ENCODE data around the gene CARD11. TPM values are rescaled to one million over a fixed set of nuclear protein-coding genes. Genes with fewer than 3 reads are reported as not detected.

CARD11 gene
- total and polyA plus RNA-seq, 2 of the 4 experiments (the other 2 are of a cell fraction): 0.18 to 0.26 TPM

GRCh38 chr7:2943851-2944601, 99.6 kb downstream of the CARD11 start:
- Histone ChIP-seq H3K4me3 (ENCODE audit: insufficient read depth, low read depth, low read length) (no peak overlapping the region), H4K8ac (ENCODE audit: low read depth in 2 of 2, low read length in 2 of 2) (no peak overlapping the region), H3K14ac (replicated peaks; ENCODE audit: low read depth, low read length) (no peak overlapping the region), H3K36me3 (ENCODE audit: control insufficient read depth, insufficient read depth, low read length) (no peaks in the 10 kb centered on the region), H3K9ac (ENCODE audit: low read depth, low read length) (no peak overlapping the region), H3K27ac (ENCODE audit: insufficient read depth, low read length) (no peak overlapping the region), H4K91ac (ENCODE audit: insufficient read depth, low read depth, low read length) (no peak overlapping the region), H3K79me1 (ENCODE audit: low read depth in 1 of 2, low read length in 2 of 2) (no peaks in the 10 kb centered on the region), H2AK5ac (ENCODE audit: low read depth, low read length) (no peak overlapping the region), H3K9me1 (ENCODE audit: insufficient read depth, low read length) (no peaks in the 10 kb centered on the region), H3K4ac (ENCODE audit: low read depth, low read length) (no peak overlapping the region), H3K56ac (ENCODE audit: extremely low read depth, insufficient read depth, low read length) (no peak overlapping the region), H2BK15ac (ENCODE audit: low read depth, low read length) (no peak overlapping the region), H2AFZ (replicated peaks; ENCODE audit: low read length, poor library complexity) (no peak overlapping the region), H3K4me1 (ENCODE audit: control insufficient read depth, insufficient read depth, low read length) (no peaks in the 10 kb centered on the region), H2BK5ac (ENCODE audit: low read depth, low read length, poor library complexity, severe bottlenecking) (no peak overlapping the region), H3K27me3 (ENCODE audit: control insufficient read depth, insufficient read depth, low read length) (no peaks in the 10 kb centered on the region; the same call in 1 of the 2 replicates), H3K23ac (ENCODE audit: low read depth, low read length) (no peak overlapping the region), H4K20me1 (ENCODE audit: insufficient read depth, low read length) (no peaks in the 10 kb centered on the region), H2BK120ac (ENCODE audit: low read depth, low read length) (no peak overlapping the region), H3K4me2 (ENCODE audit: low read depth, low read length) (no peak overlapping the region), H3K18ac (ENCODE audit: low read depth, low read length) (no peak overlapping the region), H2BK20ac (ENCODE audit: low read depth, low read length) (no peak overlapping the region), H2AK9ac (replicated peaks; ENCODE audit: low read depth, low read length, poor library complexity) (peak overlapping the region; percentile 37), H4K5ac (ENCODE audit: low read depth, low read length) (no peak overlapping the region), H3K9me3 (ENCODE audit: control insufficient read depth, insufficient read depth, low read length) (no peaks in the 10 kb centered on the region)
- WGBS, 2 experiments (ENCODE audit: extremely low coverage in 2 of 2, insufficient read length in 1 of 2): 92% methylated on average over 24 of the region's 35 CpGs; no CpG with 5 or more reads in 1 of the 2 experiments
- POLR2A ChIA-PET (ENCODE audit: unreplicated experiment): no interaction called here
- TF ChIP-seq BHLHE40 (IDR thresholded peaks at IDR 0.05; ENCODE audit: low read depth, low read length): no peak
- no peak for TF ChIP-seq CEBPB (IDR thresholded peaks at IDR 0.05; ENCODE audit: low read depth, low read length)
- no peak for TF ChIP-seq RCOR1 (IDR thresholded peaks at IDR 0.05; ENCODE audit: insufficient replicate concordance, low read length)
- no peak for TF ChIP-seq MAFK (IDR thresholded peaks at IDR 0.05; ENCODE audit: low read depth, low read length)
- no peak for TF ChIP-seq ELK1 (IDR thresholded peaks at IDR 0.05; ENCODE audit: borderline replicate concordance, low read depth, low read length)
- TF ChIP-seq NFE2L2 (IDR thresholded peaks at IDR 0.05; ENCODE audit: low read depth, low read length): no peak
- TF ChIP-seq SMC3 (IDR thresholded peaks at IDR 0.05; ENCODE audit: low read depth, low read length): no peak
- TF ChIP-seq CHD1 (IDR thresholded peaks at IDR 0.05; ENCODE audit: low read depth, low read length): no peak
- no peak for TF ChIP-seq CTCF (conservative IDR thresholded peaks at IDR 0.05; ENCODE audit: low read depth, low read length)
- intact Hi-C loops (cut with micrococcal nuclease) (no loop called here), dilution Hi-C loops (cut with HindIII; ENCODE audit: low sequenced_read_pairs, unreplicated experiment) (no loop called here), in situ Hi-C loops (cut with MboI; ENCODE audit: low sequenced_read_pairs) (no loop called here)
- no TSS peak for BruUV-seq (replicated peaks)
- ATAC-seq (ENCODE audit: low read depth) (no peak), DNase-seq (no peak)
- CTCF ChIA-PET: no interaction called here

Measured in IMR-90 (cell line).